GM18499 (cell line): ENCODE measurements around the gene LIMK1.
"Not testable (repeated sequence)": the region's sequence is repeated elsewhere in the genome, so short reads cannot be mapped to it uniquely, and the experiment has no call there.

ENCODE experiments used
- ATAC-seq: cut with Tn5 transposase; IDR thresholded peaks from one replicate; pipeline ENCODE4 v1.9.1; 2021; ENCODE audit warnings: moderate number of reproducible peaks; ENCODE audit not compliant: insufficient read depth, unreplicated experiment

Gene LIMK1

DNA sequence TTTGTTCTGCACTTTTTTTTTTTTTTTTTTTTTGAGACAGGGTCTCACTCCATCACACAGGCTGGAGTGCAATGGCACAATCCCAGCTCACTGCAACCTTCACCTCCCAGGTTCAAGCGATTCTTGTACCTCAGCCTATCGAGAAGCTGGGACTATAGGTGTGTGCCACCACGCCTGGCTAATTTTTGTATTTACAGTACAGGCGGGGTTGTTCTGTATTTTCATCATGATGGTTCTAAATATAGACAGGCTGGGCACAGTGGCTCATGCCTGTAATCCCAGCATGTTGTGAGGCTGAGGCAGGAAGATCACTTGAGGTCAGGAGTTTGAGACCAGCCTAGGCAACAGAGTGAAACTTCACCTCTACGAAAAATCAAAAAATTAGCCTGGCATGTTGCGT is 83.7 kb downstream of the LIMK1 start:
- not testable (repeated sequence) for ATAC-seq
